ENCODE measurements around the gene ATG4A.

DNA sequence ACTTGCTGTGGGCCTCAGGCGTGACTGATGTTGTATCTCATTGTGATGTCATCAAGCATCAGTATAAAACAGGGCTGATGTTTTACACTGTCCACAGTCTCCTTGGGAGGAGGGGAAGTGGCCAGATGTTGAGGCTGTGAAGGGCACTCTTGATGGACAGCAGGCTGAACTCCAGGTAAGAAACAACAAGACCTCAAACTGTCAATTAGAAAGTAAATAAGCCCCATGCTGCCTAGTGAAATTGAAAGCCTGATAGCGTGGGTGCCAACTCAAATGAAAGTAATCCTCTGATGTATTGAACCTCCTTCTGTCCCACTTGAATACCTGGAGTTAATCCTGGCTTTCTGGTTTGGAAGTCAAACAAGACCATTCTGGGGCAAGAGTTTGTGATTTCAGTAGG lies 27.0 kb upstream of the ATG4A start:
- TF ChIP-seq POLR2A (IDR thresholded peaks at IDR 0.05), result no peak
- TF ChIP-seq, protein P1, sequence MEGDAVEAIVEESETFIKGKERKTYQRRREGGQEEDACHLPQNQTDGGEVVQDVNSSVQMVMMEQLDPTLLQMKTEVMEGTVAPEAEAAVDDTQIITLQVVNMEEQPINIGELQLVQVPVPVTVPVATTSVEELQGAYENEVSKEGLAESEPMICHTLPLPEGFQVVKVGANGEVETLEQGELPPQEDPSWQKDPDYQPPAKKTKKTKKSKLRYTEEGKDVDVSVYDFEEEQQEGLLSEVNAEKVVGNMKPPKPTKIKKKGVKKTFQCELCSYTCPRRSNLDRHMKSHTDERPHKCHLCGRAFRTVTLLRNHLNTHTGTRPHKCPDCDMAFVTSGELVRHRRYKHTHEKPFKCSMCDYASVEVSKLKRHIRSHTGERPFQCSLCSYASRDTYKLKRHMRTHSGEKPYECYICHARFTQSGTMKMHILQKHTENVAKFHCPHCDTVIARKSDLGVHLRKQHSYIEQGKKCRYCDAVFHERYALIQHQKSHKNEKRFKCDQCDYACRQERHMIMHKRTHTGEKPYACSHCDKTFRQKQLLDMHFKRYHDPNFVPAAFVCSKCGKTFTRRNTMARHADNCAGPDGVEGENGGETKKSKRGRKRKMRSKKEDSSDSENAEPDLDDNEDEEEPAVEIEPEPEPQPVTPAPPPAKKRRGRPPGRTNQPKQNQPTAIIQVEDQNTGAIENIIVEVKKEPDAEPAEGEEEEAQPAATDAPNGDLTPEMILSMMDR (IDR thresholded peaks at IDR 0.05), result no peak

All from right lobe of liver (tissue), 4 donors.